Fibroblast of villous mesenchyme (primary cell): ENCODE data around the gene EBI3. TPM values are rescaled to one million over a fixed set of nuclear protein-coding genes. Genes with fewer than 3 reads are reported as not detected.
"Not testable (repeated sequence)": the region's sequence is repeated elsewhere in the genome, so short reads cannot be mapped to it uniquely, and the experiment has no call there.

Experiments used
- DNase-seq: peaks from one replicate; pipeline ENCODE4 v3.0.0-alpha.2; 2010; ENCODE audit warnings: low read depth
- H3K4me3 ChIP-seq: 2 replicates; pipeline ENCODE4 v1.5.1; 2011; ENCODE audit warnings: low read depth, mild to moderate bottlenecking, low read length
- CTCF ChIP-seq: IDR thresholded peaks from 2 replicates; pipeline ENCODE4 v1.5.1; 2012; ENCODE audit warnings: low read depth, mild to moderate bottlenecking, low read length; ENCODE audit not compliant: insufficient read depth
- total RNA-seq: library from RNA; depleted of rRNA; stranded (reverse); fragments of >200 nt; gene quantifications from 2 replicates; pipeline ENCODE4 v1.2.3, GENCODE V29; 2012

Gene EBI3
- total RNA-seq, 1 donor, result 1.3 TPM

- no peak for DNase-seq
- no peak for TF ChIP-seq CTCF
- H3K4me3 ChIP-seq, result no peak overlapping the region
These were observed 11.7 kb upstream of the EBI3 start for GRCh38 chr19:4217429-4218264.

- not testable (repeated sequence) for H3K4me3 ChIP-seq
These were observed 10.8 kb upstream of the EBI3 start for GRCh38 chr19:4218523-4218922.

DNA sequence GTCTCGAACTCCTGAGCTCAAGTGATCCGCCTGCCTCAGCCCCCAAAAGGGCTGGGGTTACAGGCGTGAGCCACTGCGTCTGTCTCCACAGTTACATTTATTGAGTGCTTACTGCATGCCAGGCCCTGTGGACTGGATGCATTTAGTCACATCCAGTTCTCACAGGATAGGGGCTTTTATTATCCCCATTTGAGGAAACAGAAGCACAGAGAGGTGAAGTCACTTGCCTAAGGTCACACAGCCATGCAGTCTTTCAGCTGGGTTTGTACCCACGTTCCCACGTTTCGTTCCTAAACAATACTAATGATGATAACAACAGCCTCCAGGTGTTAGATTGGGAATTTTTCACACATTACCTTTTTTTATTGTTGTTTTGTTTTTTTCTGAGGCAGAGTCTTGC is 9.1 kb upstream of the EBI3 start:
- TF ChIP-seq CTCF, result no peak
- DNase-seq, result no peak
- no peak overlapping the region for H3K4me3 ChIP-seq

More at GRCh38 chr19:4218523-4218922, 10.8 kb upstream of the EBI3 start:
- not testable (repeated sequence) for DNase-seq

DNA sequence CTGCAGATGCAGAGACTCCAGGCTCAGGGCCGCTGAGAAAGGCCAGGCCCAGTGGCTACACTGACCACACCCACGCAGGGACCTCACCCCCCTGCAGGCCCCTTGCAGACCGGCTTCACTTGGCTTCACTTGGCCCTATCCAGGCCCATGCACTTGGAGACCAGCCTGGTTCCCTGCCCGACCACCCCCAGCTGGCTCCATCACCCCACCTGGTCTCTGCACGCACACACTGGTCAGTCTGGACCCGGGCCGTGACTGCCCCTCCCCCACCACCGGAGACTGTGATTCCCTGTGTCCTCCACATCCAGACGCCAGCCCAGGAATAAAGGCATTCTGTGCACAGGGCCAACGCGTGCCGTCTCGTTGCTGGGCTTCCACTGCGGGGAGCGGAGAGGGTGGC is 4.9 kb upstream of the EBI3 start:
- DNase-seq, result no peak
- no peak for TF ChIP-seq CTCF
- H3K4me3 ChIP-seq, result no peak overlapping the region

DNA sequence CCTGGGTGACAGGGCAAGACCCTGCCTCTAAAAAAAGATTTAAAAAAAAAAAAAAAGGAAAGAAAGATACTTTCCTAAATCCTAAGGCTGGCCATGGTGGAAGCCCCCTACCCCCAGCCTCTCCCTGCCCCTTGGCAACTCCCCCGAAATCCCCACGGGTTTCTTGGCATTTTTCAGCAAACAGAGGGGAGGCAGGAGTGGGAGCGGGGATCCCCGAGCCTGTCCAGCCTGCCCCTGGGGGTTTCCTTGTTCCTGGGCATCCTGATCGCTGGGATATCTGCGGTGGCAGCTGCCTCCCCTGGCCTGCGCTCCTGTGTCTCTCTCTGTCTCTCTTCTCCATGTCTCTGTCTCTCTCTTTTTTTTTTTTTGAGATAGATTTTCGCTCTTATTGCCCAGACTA is 3.4 kb upstream of the EBI3 start:
- no peak overlapping the region for H3K4me3 ChIP-seq
- TF ChIP-seq CTCF, result no peak
- no peak for DNase-seq

DNA sequence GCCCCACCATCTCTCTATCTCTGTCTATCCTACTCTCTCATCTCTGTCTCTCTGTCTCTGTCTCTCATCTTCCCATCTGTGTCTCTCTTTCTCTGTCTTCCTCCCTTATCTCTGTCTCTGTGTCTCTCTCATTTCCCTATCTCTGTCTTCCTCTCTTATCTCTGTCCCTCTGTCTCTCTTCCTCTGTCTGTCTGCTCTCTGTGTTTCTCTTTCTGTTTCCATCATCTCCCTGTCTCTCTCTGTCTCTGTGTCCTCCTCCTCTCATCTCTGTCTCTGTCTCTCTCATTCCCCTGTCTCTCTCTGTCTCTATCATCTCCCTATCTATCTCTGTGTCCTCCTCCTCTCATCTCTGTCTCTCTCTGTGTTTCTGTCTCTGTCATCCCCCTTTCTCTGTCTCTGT is 1.6 kb upstream of the EBI3 start:
- TF ChIP-seq CTCF, result no peak
- no peak for DNase-seq
- H3K4me3 ChIP-seq, result no peak overlapping the region

DNA sequence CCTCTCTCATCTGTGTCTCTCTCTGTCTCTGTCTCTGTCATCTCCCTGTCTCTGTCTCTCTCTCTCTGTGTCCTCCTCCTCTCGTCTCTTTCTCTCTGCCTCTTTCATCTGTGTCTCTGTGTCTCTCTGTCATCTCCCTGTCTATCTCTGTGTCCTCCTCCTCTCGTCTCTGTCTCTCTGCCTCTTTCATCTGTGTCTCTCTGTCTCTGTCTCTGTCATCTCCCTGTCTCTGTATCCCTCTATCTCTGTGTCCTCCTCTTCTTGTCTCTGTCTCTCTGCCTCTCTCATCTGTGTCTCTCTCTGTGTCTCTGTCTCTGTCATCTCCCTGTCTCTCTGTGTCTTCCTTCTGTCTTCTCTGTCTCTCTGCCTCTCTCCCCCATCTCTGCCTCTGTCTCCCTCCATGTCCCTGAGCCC is 551 bp upstream of the EBI3 start:
- DNase-seq, result no peak
- no peak for TF ChIP-seq CTCF
- no peak overlapping the region for H3K4me3 ChIP-seq

- not testable (repeated sequence) for DNase-seq, H3K4me3 ChIP-seq
These were observed 914 bp downstream of the EBI3 start for GRCh38 chr19:4230237-4230636.

GRCh38 chr19:4231521-4231920 is 2.2 kb downstream of the EBI3 start:
- not testable (repeated sequence) for DNase-seq, H3K4me3 ChIP-seq

- H3K4me3 ChIP-seq, DNase-seq: not testable (repeated sequence)
These were observed 2.8 kb downstream of the EBI3 start for GRCh38 chr19:4232139-4232538.
